GM10266 (cell line): ENCODE data around the gene EDC4.

Source experiments
- DNase-seq: peaks from one replicate; pipeline ENCODE4 v3.0.0; 2012; ENCODE audit errors: extremely low spot score
- CTCF ChIP-seq: IDR thresholded peaks from 2 replicates; pipeline ENCODE4 v1.5.1; 2012; ENCODE audit warnings: mild to moderate bottlenecking, low read depth; ENCODE audit not compliant: control insufficient read depth, insufficient read depth; ENCODE audit errors: missing control alignments

EDC4 gene

GRCh38 chr16:67883872-67884261, 11.0 kb downstream of the EDC4 start:
- TF ChIP-seq CTCF: peak; percentile 86
- DNase-seq: peak; percentile 92

DNA sequence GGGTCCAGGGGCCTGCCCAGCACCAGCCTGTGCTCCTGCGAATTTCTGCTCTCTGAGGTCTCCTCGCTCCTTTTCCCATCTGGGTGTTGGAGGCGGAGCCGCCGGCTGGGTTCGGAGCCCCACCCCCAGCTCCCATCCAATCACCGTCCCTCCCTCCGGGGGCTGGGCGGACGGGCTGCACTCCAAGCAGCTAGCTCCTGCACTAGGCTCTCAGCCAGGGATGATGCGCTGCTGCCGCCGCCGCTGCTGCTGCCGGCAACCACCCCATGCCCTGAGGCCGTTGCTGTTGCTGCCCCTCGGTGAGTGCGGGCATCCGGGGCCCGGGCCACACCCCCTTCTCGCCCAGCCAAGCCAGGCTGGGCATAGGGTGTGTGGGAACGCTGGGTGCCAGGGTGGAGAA, 11.8 kb downstream of the EDC4 start, which contains the start of gene NRN1L:
NRN1L (plus strand) TSS at position 202 of the 400 bp plus-strand sequence; CDS start at position 221, 19 bp downstream.
- no peak for TF ChIP-seq CTCF
- no peak for DNase-seq

DNA sequence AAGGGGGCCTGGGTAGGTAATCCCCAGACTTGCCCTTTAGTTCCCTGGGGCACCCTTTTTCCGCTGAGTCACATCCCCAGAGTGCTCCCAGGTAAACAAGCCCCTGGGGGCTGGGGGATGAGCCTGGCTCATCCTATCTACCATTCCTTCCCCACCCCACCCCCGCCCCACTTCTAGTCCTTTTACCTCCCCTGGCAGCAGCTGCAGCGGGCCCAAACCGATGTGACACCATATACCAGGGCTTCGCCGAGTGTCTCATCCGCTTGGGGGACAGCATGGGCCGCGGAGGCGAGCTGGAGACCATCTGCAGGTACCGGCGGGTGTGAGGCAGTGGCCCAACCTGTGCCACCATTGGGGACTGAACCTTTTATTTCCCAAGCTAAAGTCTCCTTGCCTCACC, 12.7 kb downstream of the EDC4 start:
- TF ChIP-seq CTCF: no peak

DNA sequence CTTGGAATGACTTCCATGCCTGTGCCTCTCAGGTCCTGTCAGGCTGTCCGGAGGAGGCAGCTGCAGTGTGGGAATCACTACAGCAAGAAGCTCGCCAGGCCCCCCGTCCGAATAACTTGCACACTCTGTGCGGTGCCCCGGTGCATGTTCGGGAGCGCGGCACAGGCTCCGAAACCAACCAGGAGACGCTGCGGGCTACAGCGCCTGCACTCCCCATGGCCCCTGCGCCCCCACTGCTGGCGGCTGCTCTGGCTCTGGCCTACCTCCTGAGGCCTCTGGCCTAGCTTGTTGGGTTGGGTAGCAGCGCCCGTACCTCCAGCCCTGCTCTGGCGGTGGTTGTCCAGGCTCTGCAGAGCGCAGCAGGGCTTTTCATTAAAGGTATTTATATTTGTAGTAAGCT, 13.1 kb downstream of the EDC4 start:
- TF ChIP-seq CTCF: no peak
- peak; percentile 13 for DNase-seq

More for the DNA sequence above, 12.7 kb downstream of the EDC4 start:
- no peak for DNase-seq

GRCh38 chr16:67886387-67886786, 13.5 kb downstream of the EDC4 start:
- no peak for DNase-seq
- no peak for TF ChIP-seq CTCF

GRCh38 chr16:67888331-67888730, 15.5 kb downstream of the EDC4 start:
- no peak for DNase-seq
- no peak for TF ChIP-seq CTCF

GRCh38 chr16:67892375-67892774, 19.5 kb downstream of the EDC4 start:
- TF ChIP-seq CTCF: no peak
- DNase-seq: no peak
